Fibroblast of pulmonary artery (primary cell): ENCODE measurements around the gene HM13.
"Not testable (repeated sequence)": the region's sequence is repeated elsewhere in the genome, so short reads cannot be mapped to it uniquely, and the experiment has no call there.

Source experiments
- DNase-seq: peaks from one replicate; pipeline ENCODE4 v3.0.0-alpha.2; 2010; ENCODE audit warnings: low read depth
- H3K4me3 ChIP-seq: replicated peaks from 2 replicates; pipeline ENCODE4 v1.5.1; 2011; ENCODE audit warnings: low read depth, mild to moderate bottlenecking, control low read depth, low read length, moderate library complexity
- CTCF ChIP-seq: IDR thresholded peaks from 2 replicates; pipeline ENCODE4 v1.5.1; 2011; ENCODE audit warnings: mild to moderate bottlenecking, control low read depth, low read length, inconsistent platforms; ENCODE audit errors: missing control alignments

HM13 gene

GRCh38 chr20:31542963-31543362 lies 28.7 kb downstream of the HM13 start:
- TF ChIP-seq CTCF = no peak
- no peak for DNase-seq
- H3K4me3 ChIP-seq = no peak overlapping the region

- no peak for TF ChIP-seq CTCF
- no peak overlapping the region for H3K4me3 ChIP-seq
- DNase-seq = peak; percentile 90
Measured at GRCh38 chr20:31543966-31544598, 29.8 kb downstream of the HM13 start.

GRCh38 chr20:31544600-31544999 lies 30.4 kb downstream of the HM13 start:
- H3K4me3 ChIP-seq = no peak overlapping the region
- TF ChIP-seq CTCF = no peak
- DNase-seq = no peak

GRCh38 chr20:31545621-31546040 lies 31.4 kb downstream of the HM13 start:
- DNase-seq, H3K4me3 ChIP-seq: not testable (repeated sequence)

GRCh38 chr20:31547017-31547675 lies 32.9 kb downstream of the HM13 start:
- TF ChIP-seq CTCF = no peak
- DNase-seq = peak; percentile 92

GRCh38 chr20:31547720-31548298 lies 33.6 kb downstream of the HM13 start:
- DNase-seq = no peak
- H3K4me3 ChIP-seq = peak overlapping the region; percentile 70
- TF ChIP-seq CTCF = no peak

More at GRCh38 chr20:31547017-31547675, 32.9 kb downstream of the HM13 start:
- H3K4me3 ChIP-seq = peak overlapping the region; percentile 70

GRCh38 chr20:31548820-31549512 lies 34.7 kb downstream of the HM13 start:
- TF ChIP-seq CTCF = no peak
- DNase-seq = no peak
- H3K4me3 ChIP-seq = no peak overlapping the region
